Immature natural killer cell (primary cell): ENCODE results near the gene COMMD7. TPM values are rescaled to one million over a fixed set of nuclear protein-coding genes. Genes with fewer than 3 reads are reported as not detected.
A peak's percentile ranks its signal among the peaks of the same experiment; 100 is the strongest.
"Not testable (repeated sequence)": the region's sequence is repeated elsewhere in the genome, so short reads cannot be mapped to it uniquely, and the experiment has no call there.

Experiments
- DNase-seq, 3 donors: peaks; one replicate each; pipeline ENCODE4 v3.0.0; 2022; ENCODE audit warnings: mixed read lengths in 1 of 3
- H3K27ac Mint-ChIP-seq, 6 donors: one replicate each; pipeline ENCODE4 v1.8.0; 2020; ENCODE audit warnings: mixed read lengths in 6 of 6, mild to moderate bottlenecking in 5 of 6, inconsistent platforms in 4 of 6, moderate library complexity in 3 of 6
- H3K27me3 Mint-ChIP-seq, 3 donors: one replicate each; pipeline ENCODE4 v1.8.0; 2020 to 2021; ENCODE audit warnings: low read depth in 3 of 3, mild to moderate bottlenecking in 3 of 3, mixed read lengths in 3 of 3, moderate library complexity in 3 of 3, inconsistent platforms in 1 of 3
- H3K36me3 Mint-ChIP-seq, 3 donors: one replicate each; pipeline ENCODE4 v1.8.0; 2020; ENCODE audit warnings: mixed read lengths in 3 of 3, inconsistent platforms in 2 of 3, mild to moderate bottlenecking in 2 of 3
- H3K4me1 Mint-ChIP-seq, 2 donors: one replicate each; pipeline ENCODE4 v1.8.0; 2020; ENCODE audit warnings: inconsistent platforms in 2 of 2, mild to moderate bottlenecking in 2 of 2, mixed read lengths in 2 of 2, moderate library complexity in 1 of 2
- H3K4me3 Mint-ChIP-seq, 5 donors: one replicate each; pipeline ENCODE4 v1.8.0; 2020; ENCODE audit warnings: mild to moderate bottlenecking in 5 of 5, mixed read lengths in 5 of 5, inconsistent platforms in 3 of 5, moderate library complexity in 3 of 5
- H3K9me3 Mint-ChIP-seq, 6 donors: one replicate each; pipeline ENCODE4 v1.8.0; 2020; ENCODE audit warnings: mild to moderate bottlenecking in 6 of 6, mixed read lengths in 6 of 6, inconsistent platforms in 4 of 6, moderate library complexity in 3 of 6
- polyA plus RNA-seq, 3 donors: library from polyadenylated mRNA; unstranded; fragments of 300-500 nt; fragmentation: Illumina TruSeq; gene quantifications; one replicate each; pipeline ENCODE4 v1.2.3, GENCODE V29; 2021

Gene COMMD7
- polyA plus RNA-seq, 3 donors from 2014 or later, result 166 to 265 (median 208) TPM

- Mint-ChIP-seq H3K27me3 (peaks cover 1 to 5% (median 5%) of the 10 kb centered on the region in 3 donors), H3K4me3 (peak overlapping the region; percentile 72 to 86 (median 84)), H3K36me3 (no peaks in the 10 kb centered on the region), H3K9me3 (peaks cover 0 to 1% (median 0%) of the 10 kb centered on the region in 6 donors), H3K27ac (peak overlapping the region in 4 of 6 donors; percentile 38 to 91 (median 68)), H3K4me1 (peaks cover 18 to 25% of the 10 kb centered on the region in 2 donors)
- DNase-seq, result no peak
These were observed 18.2 kb upstream of the COMMD7 start for GRCh38 chr20:32761417-32761830.

- H3K27me3 Mint-ChIP-seq, result peaks cover 0 to 2% (median 1%) of the 10 kb centered on the region in 3 donors
- peaks cover 3% of the 10 kb centered on the region in 2 donors for H3K4me1 Mint-ChIP-seq
- DNase-seq, result no peak
- H3K36me3 Mint-ChIP-seq, result no peaks in the 10 kb centered on the region
- H3K4me3 Mint-ChIP-seq, result no peak overlapping the region
- H3K27ac Mint-ChIP-seq, result no peak overlapping the region
- H3K9me3 Mint-ChIP-seq, result peaks cover 0 to 1% (median 0%) of the 10 kb centered on the region in 6 donors
These were observed 12.9 kb upstream of the COMMD7 start for GRCh38 chr20:32756156-32756555.

- Mint-ChIP-seq H3K36me3 (no peaks in the 10 kb centered on the region), H3K9me3 (peaks cover 0 to 1% (median 0%) of the 10 kb centered on the region in 6 donors), H3K4me3 (no peak overlapping the region), H3K4me1 (no peaks in the 10 kb centered on the region), H3K27ac (no peak overlapping the region), H3K27me3 (peaks cover 0 to 3% (median 1%) of the 10 kb centered on the region in 3 donors)
- no peak for DNase-seq
These were observed 10.5 kb upstream of the COMMD7 start for GRCh38 chr20:32753731-32754130.

GRCh38 chr20:32752458-32753250, 9.4 kb upstream of the COMMD7 start:
- Mint-ChIP-seq H3K4me3 (no peak overlapping the region), H3K9me3 (peaks cover 0 to 1% (median 0%) of the 10 kb centered on the region in 6 donors), H3K27ac (no peak overlapping the region), H3K4me1 (no peaks in the 10 kb centered on the region), H3K36me3 (no peaks in the 10 kb centered on the region), H3K27me3 (peaks cover 0 to 3% (median 1%) of the 10 kb centered on the region in 3 donors)
- no peak for DNase-seq

- Mint-ChIP-seq H3K9me3 (no peaks in the 10 kb centered on the region), H3K27ac (no peak overlapping the region), H3K27me3 (peaks cover 0 to 3% (median 1%) of the 10 kb centered on the region in 3 donors), H3K4me1 (no peaks in the 10 kb centered on the region), H3K36me3 (no peaks in the 10 kb centered on the region), H3K4me3 (no peak overlapping the region)
- DNase-seq, result no peak
These were observed 8.6 kb upstream of the COMMD7 start for GRCh38 chr20:32751702-32752457.

- Mint-ChIP-seq H3K36me3 (no peaks in the 10 kb centered on the region), H3K4me1 (no peaks in the 10 kb centered on the region), H3K4me3 (no peak overlapping the region), H3K27me3 (peaks cover 0 to 4% (median 1%) of the 10 kb centered on the region in 3 donors), H3K27ac (no peak overlapping the region), H3K9me3 (no peaks in the 10 kb centered on the region)
- DNase-seq, result no peak
These were observed 8.0 kb upstream of the COMMD7 start for GRCh38 chr20:32751293-32751692.

- Mint-ChIP-seq H3K9me3 (no peaks in the 10 kb centered on the region), H3K4me3 (no peak overlapping the region), H3K27me3 (peaks cover 0 to 4% (median 1%) of the 10 kb centered on the region in 3 donors), H3K36me3 (no peaks in the 10 kb centered on the region), H3K4me1 (no peaks in the 10 kb centered on the region), H3K27ac (no peak overlapping the region)
- DNase-seq, result no peak
These were observed 6.8 kb upstream of the COMMD7 start for GRCh38 chr20:32749914-32750637.

- H3K9me3 Mint-ChIP-seq, result no peaks in the 10 kb centered on the region
- H3K27me3 Mint-ChIP-seq, result peaks cover 3 to 11% (median 10%) of the 10 kb centered on the region in 3 donors
- peak in 1 of 3 donors; percentile 15 for DNase-seq
- peaks cover 48 to 50% of the 10 kb centered on the region in 2 donors for H3K4me1 Mint-ChIP-seq
- peak overlapping the region; percentile 90 to 98 (median 94) for H3K27ac Mint-ChIP-seq
- H3K4me3 Mint-ChIP-seq, result peak overlapping the region; percentile 90 to 99 (median 96)
- no peaks in the 10 kb centered on the region for H3K36me3 Mint-ChIP-seq
These were observed 688 bp downstream of the COMMD7 start for GRCh38 chr20:32742322-32743236.

- peak overlapping the region in 1 of 5 donors; percentile 21 for H3K4me3 Mint-ChIP-seq
- DNase-seq, result no peak
- H3K9me3 Mint-ChIP-seq, result no peaks in the 10 kb centered on the region
- peaks cover 57 to 58% of the 10 kb centered on the region in 2 donors for H3K4me1 Mint-ChIP-seq
- H3K27ac Mint-ChIP-seq, result peak overlapping the region in 4 of 6 donors; percentile 39 to 90 (median 76)
- peaks cover 3 to 11% (median 9%) of the 10 kb centered on the region in 3 donors for H3K27me3 Mint-ChIP-seq
- no peaks in the 10 kb centered on the region for H3K36me3 Mint-ChIP-seq
These were observed 2.1 kb downstream of the COMMD7 start for GRCh38 chr20:32741151-32741550.

GRCh38 chr20:32737371-32738223, 5.7 kb downstream of the COMMD7 start:
- Mint-ChIP-seq H3K27ac (peak overlapping the region; percentile 87 to 94 (median 91)), H3K36me3 (no peaks in the 10 kb centered on the region), H3K4me1 (peaks cover 49 to 52% of the 10 kb centered on the region in 2 donors), H3K4me3 (peak overlapping the region; percentile 58 to 75 (median 65)), H3K9me3 (no peaks in the 10 kb centered on the region), H3K27me3 (peaks cover 0 to 6% (median 3%) of the 10 kb centered on the region in 3 donors)
- peak; percentile 53 to 67 (median 56) for DNase-seq

GRCh38 chr20:32731882-32732266, 11.4 kb downstream of the COMMD7 start:
- H3K27me3 Mint-ChIP-seq, result peaks cover 0 to 1% (median 0%) of the 10 kb centered on the region in 3 donors
- no peak overlapping the region for H3K4me3 Mint-ChIP-seq
- no peaks in the 10 kb centered on the region for H3K9me3 Mint-ChIP-seq
- DNase-seq, result no peak
- peaks cover 27 to 37% of the 10 kb centered on the region in 2 donors for H3K4me1 Mint-ChIP-seq
- peaks cover 0 to 12% (median 0%) of the 10 kb centered on the region in 3 donors for H3K36me3 Mint-ChIP-seq
- H3K27ac Mint-ChIP-seq, result peak overlapping the region in 1 of 6 donors; percentile 50

- not testable (repeated sequence) for H3K9me3 Mint-ChIP-seq, H3K27me3 Mint-ChIP-seq, DNase-seq, H3K4me3 Mint-ChIP-seq
- Mint-ChIP-seq H3K27ac (peak overlapping the region in 1 of 6 donors; percentile 64), H3K4me1 (peaks cover 17 to 26% of the 10 kb centered on the region in 2 donors), H3K36me3 (peaks cover 10 to 17% (median 10%) of the 10 kb centered on the region in 3 donors)
These were observed 13.9 kb downstream of the COMMD7 start for GRCh38 chr20:32729334-32729733.
